IPS DF 6.9 (cell line): ENCODE measurements around the gene MPND.

ENCODE experiments used
- DNase-seq: peaks from one replicate; pipeline ENCODE4 v3.0.0-alpha.2; 2013; ENCODE audit warnings: low read depth, low spot score
- H3K27ac ChIP-seq: one replicate; pipeline ENCODE4 v1.5.1; 2013; ENCODE audit warnings: low read length, control low read depth
- H3K27me3 ChIP-seq: 2 replicates; pipeline ENCODE4 v1.6.1; 2013; ENCODE audit warnings: mild to moderate bottlenecking, low read length; ENCODE audit not compliant: control insufficient read depth, insufficient read depth
- H3K36me3 ChIP-seq: 2 replicates; pipeline ENCODE4 v1.6.1; 2013; ENCODE audit warnings: low read length; ENCODE audit not compliant: control insufficient read depth, insufficient read depth
- H3K4me1 ChIP-seq: 2 replicates; pipeline ENCODE4 v1.6.1; 2013; ENCODE audit warnings: low read length; ENCODE audit not compliant: control insufficient read depth, insufficient read depth
- H3K4me3 ChIP-seq: 2 replicates; pipeline ENCODE4 v1.5.1; 2013; ENCODE audit warnings: mild to moderate bottlenecking, low read length
- H3K9me3 ChIP-seq: 2 replicates; pipeline ENCODE4 v1.6.1; 2013; ENCODE audit warnings: low read length, inconsistent platforms; ENCODE audit not compliant: control insufficient read depth, insufficient read depth
- WGBS: extraction: QIAGEN DNeasy Blood & Tissue Kit; methylation state at CpG from one replicate; pipeline ENCODE4 v1.1.7; 2013; ENCODE audit warnings: mixed read lengths, missing lambda C conversion rate; ENCODE audit not compliant: insufficient read length, insufficient coverage; 5-methylcytosine and 5-hydroxymethylcytosine counted together

The MPND gene

DNA sequence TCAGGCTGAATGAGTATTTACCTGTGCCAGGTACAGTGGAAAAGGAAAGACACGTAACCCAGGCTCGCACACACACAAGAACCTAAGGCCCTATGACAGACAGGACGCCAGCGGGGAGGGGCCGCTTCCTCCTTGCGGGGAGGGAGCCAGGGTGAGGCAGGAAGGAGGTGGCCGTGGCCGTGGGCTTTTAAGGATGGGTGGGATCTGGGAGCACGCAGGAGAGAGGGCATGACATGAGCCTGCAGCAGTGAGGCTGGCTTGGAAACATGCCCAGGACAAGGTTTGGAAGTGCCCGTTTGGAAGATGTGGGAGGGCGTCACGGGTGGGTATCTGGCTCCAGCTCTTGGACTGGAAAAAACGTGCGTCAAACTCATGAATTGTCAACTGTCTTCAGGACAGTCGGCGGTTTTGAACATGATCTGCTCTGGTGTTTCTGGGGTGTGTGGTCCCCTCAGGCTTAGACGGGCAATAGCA, 36.9 kb downstream of the MPND start:
- H3K36me3 ChIP-seq, result no peaks in the 10 kb centered on the region
- no CpG with 5 or more reads among the region's 17 CpGs for WGBS
- no peaks in the 10 kb centered on the region for H3K27me3 ChIP-seq
- H3K4me1 ChIP-seq, result peaks cover 11% of the 10 kb centered on the region
- H3K9me3 ChIP-seq, result no peaks in the 10 kb centered on the region
- DNase-seq, result no peak
- H3K27ac ChIP-seq, result no peak overlapping the region
- no peak overlapping the region for H3K4me3 ChIP-seq

DNA sequence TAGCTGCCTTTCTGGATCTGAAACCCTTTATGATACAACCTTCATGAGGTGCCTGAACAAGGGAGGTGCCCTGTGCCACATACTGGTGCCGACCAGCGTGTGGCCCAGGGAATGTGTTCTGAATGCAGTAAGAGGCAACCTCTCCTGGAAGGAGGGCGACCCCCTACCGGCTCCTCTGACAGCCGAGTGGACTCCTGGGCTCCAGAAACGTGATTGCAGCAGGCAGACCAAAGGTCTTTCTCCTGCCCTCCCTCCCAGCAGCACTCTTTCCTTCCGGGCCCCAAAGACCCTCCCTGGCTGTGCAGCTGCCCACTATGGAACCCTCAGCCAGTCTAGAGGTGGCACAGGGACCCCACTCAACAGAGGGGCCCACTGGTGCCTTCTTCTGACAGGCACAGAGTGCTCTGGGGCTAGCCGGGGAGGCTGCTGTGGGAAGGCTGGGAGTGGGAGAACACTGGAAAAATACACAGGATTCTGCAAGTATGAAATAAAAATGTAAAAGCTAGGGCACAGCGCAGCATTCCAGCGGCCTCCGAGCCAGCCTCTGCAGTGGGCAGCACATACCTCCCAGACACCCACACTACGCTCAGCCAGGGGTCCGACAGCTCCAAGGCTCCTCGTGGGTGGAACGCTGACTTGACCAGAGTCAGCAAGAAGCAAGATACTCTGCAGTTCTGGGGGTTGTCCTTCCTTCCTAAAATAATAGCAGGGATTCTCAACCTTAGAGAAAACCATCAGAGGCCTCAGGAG, 42.1 kb downstream of the MPND start:
- H3K9me3 ChIP-seq, result no peaks in the 10 kb centered on the region
- H3K27me3 ChIP-seq, result no peaks in the 10 kb centered on the region
- no peaks in the 10 kb centered on the region for H3K36me3 ChIP-seq
- no CpG with 5 or more reads among the region's 15 CpGs for WGBS
- H3K27ac ChIP-seq, result no peak overlapping the region
- DNase-seq, result no peak
- peaks cover 9% of the 10 kb centered on the region for H3K4me1 ChIP-seq
- H3K4me3 ChIP-seq, result no peak overlapping the region

DNA sequence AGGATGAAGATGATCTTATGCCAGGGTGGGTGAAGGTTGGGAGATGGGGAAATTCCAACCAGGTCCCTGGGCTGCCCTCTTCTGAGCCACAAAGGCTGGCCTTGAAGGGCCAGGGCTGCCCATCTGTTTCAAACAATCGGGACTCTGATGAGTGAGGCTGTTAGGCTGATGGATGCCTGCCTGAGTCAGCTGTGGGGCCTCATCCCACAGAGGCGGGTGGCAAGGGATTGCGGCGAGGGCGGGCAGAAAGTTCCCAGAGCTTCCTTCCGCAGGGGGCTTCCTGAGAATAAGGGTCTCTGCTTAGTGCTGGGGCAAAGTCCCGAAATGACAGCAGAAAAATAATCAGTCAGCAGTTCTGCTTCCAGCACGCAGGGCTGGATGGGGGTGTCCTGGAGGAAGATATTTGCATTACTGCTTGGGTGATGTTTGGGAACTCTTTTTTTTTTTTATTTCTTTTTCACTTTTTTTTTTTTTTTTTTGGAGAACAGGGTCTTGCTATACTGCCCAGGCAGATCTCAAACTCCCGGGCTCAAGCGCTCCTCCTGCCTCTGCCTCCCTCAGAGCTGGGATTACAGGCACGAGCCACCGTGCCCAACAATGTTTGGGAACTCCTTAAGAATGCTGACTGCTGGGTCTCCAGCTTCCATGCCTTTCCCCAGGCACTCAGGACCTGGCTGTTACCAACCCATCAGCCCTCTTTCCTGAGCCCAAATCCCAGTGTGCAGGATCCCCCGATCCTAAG, 42.9 kb downstream of the MPND start:
- Histone ChIP-seq H3K27ac (no peak overlapping the region), H3K4me1 (peaks cover 13% of the 10 kb centered on the region), H3K4me3 (no peak overlapping the region), H3K27me3 (no peaks in the 10 kb centered on the region), H3K9me3 (no peaks in the 10 kb centered on the region), H3K36me3 (no peaks in the 10 kb centered on the region)
- DNase-seq, result no peak
- WGBS, result no CpG with 5 or more reads among the region's 13 CpGs

DNA sequence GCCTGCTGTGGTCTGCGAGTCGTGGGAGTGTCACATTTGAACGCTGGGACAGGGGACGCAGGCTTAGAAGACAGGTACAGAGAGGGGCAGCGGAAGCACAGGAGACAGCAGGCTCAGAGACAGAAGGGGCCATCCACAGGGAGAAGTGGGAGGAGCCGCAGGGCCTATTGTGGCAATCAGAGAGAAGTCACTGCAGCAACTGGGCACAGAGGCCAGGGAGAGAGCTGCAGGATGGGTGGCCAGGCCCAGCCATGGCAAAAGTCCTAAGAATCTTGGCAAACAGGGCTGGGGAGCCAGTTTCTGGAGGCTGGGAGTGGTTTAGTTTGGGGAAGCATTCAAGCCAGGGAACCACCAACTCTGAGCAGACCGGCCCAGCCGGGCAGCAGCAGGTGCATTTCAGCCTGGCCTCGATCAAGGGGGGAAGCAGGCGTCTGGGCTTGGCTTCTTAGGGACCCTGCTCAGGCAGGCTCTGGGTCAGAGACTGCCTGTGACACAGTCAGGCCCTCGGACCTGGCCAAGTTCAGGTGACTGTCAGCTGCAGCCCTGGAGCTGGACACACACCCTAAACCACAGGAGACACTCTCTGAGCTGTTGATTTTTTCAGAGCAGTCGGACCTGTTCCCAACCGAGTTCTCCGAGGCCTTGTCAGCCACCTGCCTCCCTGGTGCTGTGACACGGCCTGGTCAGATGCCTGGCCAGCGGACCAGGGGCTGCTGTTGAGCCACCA, 45.1 kb downstream of the MPND start:
- H3K4me1 ChIP-seq, result peaks cover 13% of the 10 kb centered on the region
- WGBS, result no CpG with 5 or more reads among the region's 16 CpGs
- no peak overlapping the region for H3K4me3 ChIP-seq
- no peak for DNase-seq
- no peaks in the 10 kb centered on the region for H3K9me3 ChIP-seq
- no peaks in the 10 kb centered on the region for H3K36me3 ChIP-seq
- H3K27ac ChIP-seq, result no peak overlapping the region
- H3K27me3 ChIP-seq, result no peaks in the 10 kb centered on the region

DNA sequence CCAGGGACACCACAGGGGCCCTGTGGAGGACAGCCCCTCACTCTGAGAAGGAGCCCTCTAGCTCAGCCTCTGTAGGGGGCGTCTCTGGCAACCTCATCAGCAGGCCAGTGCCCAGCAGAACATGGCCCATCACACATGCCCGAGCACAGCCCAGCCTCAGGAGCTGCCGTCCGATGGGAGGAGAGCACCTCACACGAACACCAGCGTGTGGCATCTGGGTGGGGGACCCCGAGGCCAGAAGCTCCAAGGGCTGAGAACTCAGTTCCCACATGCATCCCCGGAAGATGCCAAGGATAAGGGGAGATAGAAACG, 45.7 kb downstream of the MPND start:
- Histone ChIP-seq H3K9me3 (no peaks in the 10 kb centered on the region), H3K27me3 (no peaks in the 10 kb centered on the region), H3K4me3 (no peak overlapping the region), H3K36me3 (no peaks in the 10 kb centered on the region), H3K27ac (no peak overlapping the region), H3K4me1 (peaks cover 13% of the 10 kb centered on the region)
- no CpG with 5 or more reads among the region's 9 CpGs for WGBS
- DNase-seq, result no peak

DNA sequence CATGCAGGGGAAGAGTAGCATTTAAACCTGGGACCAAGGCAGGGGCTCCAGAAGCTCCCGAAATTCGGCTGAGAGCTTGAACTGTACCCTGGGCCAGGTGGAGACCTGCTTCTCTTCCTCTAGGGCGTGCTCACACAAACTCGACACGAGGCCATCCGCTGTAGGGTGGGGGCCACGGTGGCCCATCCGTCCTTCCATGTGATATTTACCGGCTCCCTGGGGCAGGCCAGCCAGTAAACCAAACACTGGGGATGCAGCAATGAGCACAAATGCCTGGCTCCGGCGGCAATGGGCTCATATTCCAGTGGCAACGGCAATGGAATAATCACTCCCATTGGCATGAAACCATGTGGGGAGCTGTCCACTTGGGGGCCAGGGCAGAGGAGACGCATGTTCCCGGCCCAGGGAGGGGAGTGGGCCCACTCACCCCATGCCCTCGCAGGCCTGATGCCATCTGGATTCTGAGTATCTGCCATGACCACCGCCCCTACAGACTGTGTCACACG, 46.2 kb downstream of the MPND start:
- Histone ChIP-seq H3K27me3 (no peaks in the 10 kb centered on the region), H3K4me1 (peaks cover 13% of the 10 kb centered on the region), H3K36me3 (no peaks in the 10 kb centered on the region), H3K4me3 (no peak overlapping the region), H3K27ac (no peak overlapping the region), H3K9me3 (no peaks in the 10 kb centered on the region)
- WGBS, result no CpG with 5 or more reads among the region's 17 CpGs
- no peak for DNase-seq

DNA sequence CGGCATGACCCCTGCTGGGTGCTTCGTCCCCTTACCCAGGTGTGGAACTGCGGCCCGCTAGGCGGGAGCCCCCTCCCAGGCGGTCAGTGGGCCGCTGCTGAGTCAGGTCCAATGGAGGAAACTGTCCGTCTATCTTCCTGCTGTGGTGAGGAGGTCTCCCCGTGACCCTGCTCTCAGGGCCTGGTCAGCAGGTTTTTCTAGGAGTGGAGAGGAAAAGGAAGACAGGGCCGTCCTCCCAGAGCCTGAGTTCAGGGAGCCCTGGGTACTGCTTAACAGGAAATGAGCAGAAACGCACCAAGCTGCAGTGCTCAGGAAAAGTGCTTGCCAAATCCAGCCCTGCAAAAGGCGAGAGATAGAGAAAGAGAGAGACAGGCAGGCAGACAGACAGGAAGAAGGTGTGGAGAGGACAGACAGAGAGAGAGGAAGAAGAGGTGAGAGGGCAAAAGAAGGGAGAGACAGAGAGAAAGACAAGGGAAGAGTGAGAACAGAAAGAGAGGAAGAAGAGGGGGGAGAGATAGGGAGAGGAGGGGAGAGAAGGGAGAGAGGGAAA, 46.7 kb downstream of the MPND start:
- no peak for DNase-seq
- Histone ChIP-seq H3K9me3 (no peaks in the 10 kb centered on the region), H3K4me1 (peaks cover 13% of the 10 kb centered on the region), H3K4me3 (no peak overlapping the region), H3K27me3 (no peaks in the 10 kb centered on the region), H3K27ac (no peak overlapping the region), H3K36me3 (no peaks in the 10 kb centered on the region)
- no CpG with 5 or more reads among the region's 12 CpGs for WGBS

DNA sequence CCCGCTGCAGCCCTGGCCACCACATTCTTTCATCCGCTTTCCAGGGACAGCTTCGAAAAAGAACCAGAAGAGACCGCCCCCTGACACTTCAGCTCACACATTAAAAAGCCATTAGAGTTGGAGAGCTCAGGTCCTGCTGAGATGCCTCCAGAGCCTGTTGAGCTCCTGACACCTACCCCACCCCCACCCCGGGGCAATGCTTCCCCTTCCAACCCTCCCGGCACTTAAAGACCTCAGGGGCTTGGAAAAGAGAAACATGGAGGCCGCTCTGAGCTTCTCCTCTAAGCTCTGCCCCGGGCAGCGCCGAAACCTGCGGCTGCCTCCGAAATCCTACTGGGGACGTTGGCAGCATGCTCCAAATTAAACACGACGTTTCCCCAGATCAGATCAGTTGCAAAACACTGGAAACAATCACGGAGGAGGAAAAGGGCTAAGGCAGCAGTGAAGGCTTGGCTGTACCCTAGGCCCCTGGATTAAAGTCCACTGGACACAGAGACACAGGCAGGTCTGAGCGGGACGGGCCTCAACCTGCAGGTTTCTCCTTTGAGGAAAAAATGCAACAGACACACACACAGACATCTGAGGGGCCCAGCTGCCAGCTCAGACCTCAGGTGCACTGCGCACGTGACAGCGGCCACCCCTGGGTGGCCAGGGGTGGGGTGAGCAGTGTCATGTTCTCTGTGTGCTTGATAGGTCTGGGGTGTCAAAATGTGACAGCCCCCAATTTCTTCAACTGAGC, 47.4 kb downstream of the MPND start:
- WGBS, result no CpG with 5 or more reads among the region's 21 CpGs
- Histone ChIP-seq H3K4me3 (no peak overlapping the region), H3K9me3 (no peaks in the 10 kb centered on the region), H3K27me3 (no peaks in the 10 kb centered on the region), H3K4me1 (peaks cover 13% of the 10 kb centered on the region), H3K27ac (no peak overlapping the region), H3K36me3 (no peaks in the 10 kb centered on the region; the same call in 1 of the 2 replicates)
- DNase-seq, result no peak

DNA sequence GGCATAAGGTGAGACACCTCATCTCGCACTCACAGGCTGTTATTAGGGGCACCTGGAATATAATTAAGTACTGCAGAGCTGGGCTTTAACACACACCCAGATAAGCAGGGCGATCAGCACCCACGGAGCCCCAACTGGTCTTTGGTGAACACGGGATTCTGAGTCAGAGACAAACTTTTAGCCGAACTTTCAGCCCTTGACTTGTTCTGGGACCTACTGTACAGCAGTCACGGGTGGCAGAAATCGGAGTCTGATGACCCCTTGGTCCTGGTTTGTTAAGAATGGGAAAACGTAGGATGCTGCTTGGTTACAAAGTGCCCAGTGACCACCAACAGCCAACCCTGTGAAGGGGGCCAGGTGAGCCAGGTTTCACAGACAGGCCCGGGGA, 47.9 kb downstream of the MPND start:
- WGBS, result no CpG with 5 or more reads among the region's 9 CpGs
- DNase-seq, result no peak
- no peaks in the 10 kb centered on the region for H3K9me3 ChIP-seq
- no peak overlapping the region for H3K4me3 ChIP-seq
- no peaks in the 10 kb centered on the region for H3K27me3 ChIP-seq
- H3K4me1 ChIP-seq, result peaks cover 13% of the 10 kb centered on the region
- H3K36me3 ChIP-seq, result no peaks in the 10 kb centered on the region; the same call in 1 of the 2 replicates
- H3K27ac ChIP-seq, result no peak overlapping the region
